Upper lobe of left lung (tissue), 4 donors: ENCODE data around the gene COQ10A.

Source experiments
- EP300 ChIP-seq, 4 donors: sonication (generic); formaldehyde crosslinking; IDR thresholded peaks; one replicate each; pipeline ENCODE4 v1.5.1; 2017; ENCODE audit warnings: antibody characterized with exemption in 4 of 4, control low read depth in 2 of 4
- POLR2A ChIP-seq, 4 donors: fragments of 450-650 bp; IDR thresholded peaks; one replicate each; pipeline ENCODE4 v1.5.1; 2016 to 2017; ENCODE audit warnings: antibody characterized with exemption in 4 of 4, mild to moderate bottlenecking in 2 of 4
- POLR2AphosphoS5 ChIP-seq, 2 donors: sonication (generic); formaldehyde crosslinking; IDR thresholded peaks; one replicate each; pipeline ENCODE4 v1.5.1; 2017; ENCODE audit warnings: antibody characterized with exemption in 2 of 2
- TF ChIP-seq, protein P1 (sequence below), 6 experiments: fragments of 450-650 bp in 4 of 6; fragments of 200-600 bp in 2 of 6; sonication (generic) in 2 of 6; IDR thresholded peaks; one replicate each; pipeline ENCODE4 v1.5.1; 2016 to 2019; ENCODE audit warnings: antibody characterized with exemption in 6 of 6

GRCh38 chr12:56234746-56235436, 31.9 kb upstream of the COQ10A start:
- TF ChIP-seq, protein P1, sequence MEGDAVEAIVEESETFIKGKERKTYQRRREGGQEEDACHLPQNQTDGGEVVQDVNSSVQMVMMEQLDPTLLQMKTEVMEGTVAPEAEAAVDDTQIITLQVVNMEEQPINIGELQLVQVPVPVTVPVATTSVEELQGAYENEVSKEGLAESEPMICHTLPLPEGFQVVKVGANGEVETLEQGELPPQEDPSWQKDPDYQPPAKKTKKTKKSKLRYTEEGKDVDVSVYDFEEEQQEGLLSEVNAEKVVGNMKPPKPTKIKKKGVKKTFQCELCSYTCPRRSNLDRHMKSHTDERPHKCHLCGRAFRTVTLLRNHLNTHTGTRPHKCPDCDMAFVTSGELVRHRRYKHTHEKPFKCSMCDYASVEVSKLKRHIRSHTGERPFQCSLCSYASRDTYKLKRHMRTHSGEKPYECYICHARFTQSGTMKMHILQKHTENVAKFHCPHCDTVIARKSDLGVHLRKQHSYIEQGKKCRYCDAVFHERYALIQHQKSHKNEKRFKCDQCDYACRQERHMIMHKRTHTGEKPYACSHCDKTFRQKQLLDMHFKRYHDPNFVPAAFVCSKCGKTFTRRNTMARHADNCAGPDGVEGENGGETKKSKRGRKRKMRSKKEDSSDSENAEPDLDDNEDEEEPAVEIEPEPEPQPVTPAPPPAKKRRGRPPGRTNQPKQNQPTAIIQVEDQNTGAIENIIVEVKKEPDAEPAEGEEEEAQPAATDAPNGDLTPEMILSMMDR (IDR thresholded peaks at IDR 0.05) = no peak
- TF ChIP-seq EP300 (IDR thresholded peaks at IDR 0.05) (no peak), POLR2A (IDR thresholded peaks at IDR 0.05) (no peak), POLR2AphosphoS5 (IDR thresholded peaks at IDR 0.05) (no peak)
